KOPT-K1 (cell line): Measurements from ENCODE around the gene FGD3.

ENCODE experiments used
- H3K27ac ChIP-seq: fragments of 200-600 bp; sonication (generic); 2 replicates; pipeline ENCODE4 v1.5.1; 2016; ENCODE audit warnings: antibody characterized with exemption, mild to moderate bottlenecking, low read depth, low read length; ENCODE audit not compliant: poor library complexity, severe bottlenecking
- H3K36me3 ChIP-seq: fragments of 200-600 bp; sonication (generic); 2 replicates; pipeline ENCODE4 v1.5.1; 2017; ENCODE audit warnings: antibody characterized with exemption, mild to moderate bottlenecking, low read length, moderate library complexity; ENCODE audit not compliant: insufficient read depth
- H3K9me3 ChIP-seq: fragments of 200-600 bp; sonication (generic); 2 replicates; pipeline ENCODE4 v1.5.1; 2017; ENCODE audit warnings: antibody characterized with exemption, low read length, mild to moderate bottlenecking; ENCODE audit not compliant: insufficient read depth, poor library complexity, severe bottlenecking

The FGD3 gene

DNA sequence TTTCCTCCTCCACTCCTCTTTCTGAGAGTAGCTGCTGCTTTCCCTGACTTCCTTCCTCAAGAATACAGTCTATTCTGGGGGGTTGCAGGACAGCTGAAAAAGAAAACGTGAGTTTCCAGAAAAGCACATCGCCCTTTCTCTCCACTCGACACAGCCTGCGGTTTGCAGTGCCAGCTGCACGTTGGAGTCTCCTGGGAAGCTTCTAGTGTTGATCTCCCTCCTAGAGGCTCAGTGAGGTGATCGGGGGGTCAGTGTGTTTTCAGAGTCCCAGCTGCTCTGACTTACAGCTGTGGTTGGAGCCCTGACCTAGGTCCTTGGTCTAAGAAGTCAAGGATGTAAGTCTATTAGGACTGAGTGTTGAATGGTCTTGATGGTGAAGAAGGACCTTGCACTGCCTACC lies 86.2 kb downstream of the FGD3 start:
- Histone ChIP-seq H3K27ac (no peak overlapping the region), H3K36me3 (peaks cover 38% of the 10 kb centered on the region; the same call in 1 of the 2 replicates)

DNA sequence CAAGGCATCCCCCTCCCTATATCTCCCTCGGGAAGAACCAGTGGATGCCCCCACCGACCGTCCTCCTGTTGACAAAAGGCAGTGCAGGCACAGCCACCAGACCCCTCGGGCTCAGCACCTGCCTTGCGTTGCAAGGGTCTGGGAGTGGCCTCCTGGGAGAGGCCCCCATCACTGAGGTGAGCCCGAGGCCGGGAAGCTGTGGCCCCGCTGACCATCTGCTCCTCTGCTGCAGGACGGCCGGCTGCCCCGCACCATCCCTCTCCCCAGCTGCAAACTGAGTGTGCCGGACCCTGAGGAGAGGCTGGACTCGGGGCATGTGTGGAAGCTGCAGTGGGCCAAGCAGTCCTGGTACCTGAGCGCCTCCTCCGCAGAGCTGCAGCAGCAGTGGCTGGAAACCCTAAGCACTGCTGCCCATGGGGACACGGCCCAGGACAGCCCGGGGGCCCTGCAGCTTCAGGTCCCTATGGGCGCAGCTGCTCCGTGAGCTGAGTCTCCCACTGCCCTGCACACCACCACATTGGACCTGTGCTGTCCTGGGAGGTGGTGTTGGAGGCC lies 87.9 kb downstream of the FGD3 start:
- Histone ChIP-seq H3K27ac (no peak overlapping the region), H3K36me3 (peaks cover 31% of the 10 kb centered on the region; the same call in 1 of the 2 replicates), H3K9me3 (no peaks in the 10 kb centered on the region)

More for the DNA sequence above, 86.2 kb downstream of the FGD3 start:
- H3K9me3 ChIP-seq = no peaks in the 10 kb centered on the region

DNA sequence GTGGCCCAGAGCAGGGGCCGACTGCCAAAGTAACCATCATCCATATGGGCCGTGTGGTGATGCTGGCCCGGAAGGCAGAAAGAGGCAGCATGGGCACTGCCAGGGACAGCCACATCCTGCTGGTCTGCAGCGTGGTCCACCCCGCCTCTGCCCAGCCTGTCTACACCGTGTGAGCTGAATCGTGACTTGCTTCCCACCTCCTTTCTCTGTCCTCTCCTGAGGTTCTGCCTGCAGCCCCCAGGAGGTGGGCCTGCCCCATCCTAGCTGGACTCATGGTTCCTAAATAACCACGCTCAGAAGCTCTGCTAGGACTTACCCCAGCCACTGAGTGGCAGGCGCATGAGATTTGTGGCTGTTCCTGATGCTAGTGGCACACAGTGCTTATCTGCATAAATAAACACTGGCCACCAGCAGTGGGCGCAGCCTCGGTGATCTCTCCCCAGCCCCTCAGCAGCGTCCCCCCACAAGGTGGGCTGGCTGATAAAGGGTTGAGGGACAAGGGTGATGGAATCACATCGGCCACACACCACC lies 88.6 kb downstream of the FGD3 start:
- H3K9me3 ChIP-seq = no peaks in the 10 kb centered on the region
- peaks cover 30% of the 10 kb centered on the region; the same call in 1 of the 2 replicates for H3K36me3 ChIP-seq
- H3K27ac ChIP-seq = no peak overlapping the region

- peaks cover 25% of the 10 kb centered on the region; the same call in 1 of the 2 replicates for H3K36me3 ChIP-seq
- H3K9me3 ChIP-seq = no peaks in the 10 kb centered on the region
- no peak overlapping the region for H3K27ac ChIP-seq
Observed at GRCh38 chr9:93036887-93037475, 89.7 kb downstream of the FGD3 start.

DNA sequence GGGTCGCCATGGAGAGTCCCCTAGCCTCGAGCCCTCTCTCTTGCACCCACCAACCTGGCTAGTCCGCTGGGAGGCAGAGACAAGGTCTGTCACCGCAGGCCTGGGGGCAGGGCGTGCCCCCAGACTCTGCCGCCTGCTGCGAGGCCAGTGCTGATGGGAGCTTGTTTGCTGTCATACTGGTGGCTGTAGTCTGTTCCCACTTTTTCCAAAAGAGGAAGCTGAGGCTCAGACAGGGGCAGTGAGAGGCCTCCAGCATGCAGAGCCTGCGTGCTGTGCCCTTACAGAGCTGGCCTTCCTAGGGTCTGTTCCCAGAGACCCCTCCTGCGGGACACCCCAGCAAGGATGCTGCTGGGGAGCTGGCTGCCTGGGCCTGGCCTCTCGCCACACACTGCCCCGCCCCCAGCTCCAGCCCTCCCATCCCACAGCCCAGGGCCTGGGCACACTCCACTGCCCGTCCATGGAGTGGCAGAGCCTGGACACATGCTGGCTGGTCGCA lies 90.2 kb downstream of the FGD3 start:
- Histone ChIP-seq H3K27ac (no peak overlapping the region), H3K36me3 (peaks cover 20% of the 10 kb centered on the region; the same call in 1 of the 2 replicates), H3K9me3 (no peaks in the 10 kb centered on the region)

DNA sequence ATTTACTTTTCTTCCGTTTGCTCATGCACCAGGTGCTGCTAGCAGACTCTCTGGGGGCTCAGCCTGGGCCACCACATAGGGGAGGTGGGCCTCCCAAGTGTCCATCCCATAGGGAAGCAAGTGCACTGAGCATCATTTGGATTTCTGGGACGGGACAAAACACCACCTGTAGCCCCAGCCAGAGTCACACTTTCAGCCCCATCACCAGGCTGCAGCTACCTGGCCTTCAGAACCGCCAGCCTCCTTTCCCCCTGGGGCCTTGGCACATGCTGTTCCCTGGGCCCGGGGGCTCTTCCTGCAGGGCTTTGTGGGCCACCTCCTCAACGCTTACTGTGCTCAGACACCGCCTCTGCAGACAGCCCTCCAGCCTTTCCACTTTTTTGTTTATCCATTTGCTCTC lies 91.6 kb downstream of the FGD3 start:
- peaks cover 6% of the 10 kb centered on the region; the same call in 1 of the 2 replicates for H3K36me3 ChIP-seq
- H3K27ac ChIP-seq = no peak overlapping the region
- no peaks in the 10 kb centered on the region for H3K9me3 ChIP-seq

DNA sequence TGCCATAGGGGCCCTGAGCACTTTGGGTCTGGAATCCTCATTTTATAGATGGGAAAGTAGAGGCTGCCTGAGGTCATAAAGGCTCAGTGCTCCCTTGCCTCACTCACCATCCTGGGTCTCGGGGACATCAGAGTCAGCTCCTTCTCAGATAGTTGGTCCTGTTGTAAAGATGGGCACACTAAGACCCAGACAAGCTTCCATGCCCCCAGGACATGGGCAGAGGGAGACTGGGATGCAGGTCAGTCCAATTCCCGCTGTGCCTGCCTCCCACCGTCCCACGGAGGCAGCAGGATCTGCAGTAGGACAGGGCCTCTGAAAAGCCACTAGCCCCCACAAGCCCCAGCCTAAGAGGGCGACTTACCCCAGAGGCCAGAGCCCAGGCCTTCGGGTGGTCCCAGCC lies 92.1 kb downstream of the FGD3 start:
- H3K36me3 ChIP-seq = peaks cover 2% of the 10 kb centered on the region; the same call in 1 of the 2 replicates
- no peaks in the 10 kb centered on the region for H3K9me3 ChIP-seq
- no peak overlapping the region for H3K27ac ChIP-seq

DNA sequence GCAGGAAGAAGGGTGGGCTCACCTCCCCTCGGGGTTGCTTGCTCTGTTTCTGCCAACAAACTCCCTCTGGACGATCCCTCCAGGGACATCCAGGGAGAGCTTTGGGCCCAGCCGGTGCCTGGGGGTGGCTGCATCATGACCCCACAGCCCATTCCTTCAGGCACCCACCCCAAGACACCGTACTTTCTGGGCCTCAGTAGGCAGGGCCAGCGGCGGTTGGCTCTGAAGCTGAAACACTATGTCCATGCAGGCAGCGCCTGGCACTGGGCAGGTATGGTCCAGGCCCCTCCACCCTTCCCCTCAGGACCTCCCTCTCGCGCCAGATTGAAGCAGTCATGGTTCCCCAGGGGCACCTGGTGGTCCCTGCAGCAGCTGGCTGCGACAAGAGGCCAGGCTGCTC lies 92.7 kb downstream of the FGD3 start:
- H3K9me3 ChIP-seq = no peaks in the 10 kb centered on the region
- H3K36me3 ChIP-seq = no peaks in the 10 kb centered on the region; the same call in 1 of the 2 replicates
- H3K27ac ChIP-seq = no peak overlapping the region

GRCh38 chr9:93040409-93040808 lies 93.1 kb downstream of the FGD3 start:
- Histone ChIP-seq H3K9me3 (no peaks in the 10 kb centered on the region), H3K27ac (no peak overlapping the region), H3K36me3 (no peaks in the 10 kb centered on the region; the same call in 1 of the 2 replicates)

GRCh38 chr9:93041108-93041802 lies 93.9 kb downstream of the FGD3 start:
- Histone ChIP-seq H3K27ac (no peak overlapping the region), H3K9me3 (no peaks in the 10 kb centered on the region), H3K36me3 (no peaks in the 10 kb centered on the region)

DNA sequence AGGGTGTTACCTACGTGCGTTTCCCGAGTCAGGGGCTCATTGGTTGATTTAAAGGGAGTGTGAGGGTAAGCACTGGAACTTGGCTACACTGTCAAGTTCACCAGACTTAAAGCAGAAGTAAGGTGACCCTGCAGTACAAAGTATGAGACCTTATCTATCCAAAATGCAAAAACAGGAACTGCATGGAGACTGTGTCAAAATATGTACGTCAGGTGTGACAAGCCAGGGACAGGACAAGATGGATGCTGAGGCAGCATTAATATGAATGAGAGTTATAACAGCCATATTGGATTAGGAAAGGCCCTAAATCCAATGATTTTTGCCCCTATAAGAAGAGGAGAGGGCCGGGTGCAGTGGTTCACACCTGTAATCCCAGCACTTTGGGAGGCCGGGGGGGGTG lies 95.8 kb downstream of the FGD3 start:
- Histone ChIP-seq H3K36me3 (no peaks in the 10 kb centered on the region), H3K27ac (no peak overlapping the region), H3K9me3 (no peaks in the 10 kb centered on the region)

DNA sequence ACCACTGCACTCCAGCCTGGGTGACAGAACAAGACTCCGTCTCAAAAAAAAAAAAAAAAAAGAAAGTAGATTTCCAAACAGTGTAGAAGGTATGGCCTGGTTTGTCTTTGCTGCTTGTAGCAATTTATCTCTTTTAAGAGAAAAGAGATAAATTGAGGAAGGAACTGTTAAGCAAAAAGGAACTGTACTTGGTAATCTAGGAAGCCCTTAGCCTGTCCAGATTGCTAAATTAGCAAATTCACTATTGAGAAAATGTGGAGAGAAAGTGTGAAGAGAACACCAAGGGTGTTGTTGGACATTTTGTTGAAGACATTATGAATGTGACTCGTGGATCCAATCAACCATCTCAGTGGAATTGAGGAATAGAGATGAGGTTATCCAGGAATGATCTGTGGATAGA lies 98.2 kb downstream of the FGD3 start:
- Histone ChIP-seq H3K27ac (no peak overlapping the region), H3K36me3 (no peaks in the 10 kb centered on the region), H3K9me3 (no peaks in the 10 kb centered on the region)

GRCh38 chr9:93048566-93049448 lies 101.5 kb downstream of the FGD3 start:
- H3K9me3 ChIP-seq = no peaks in the 10 kb centered on the region
- H3K27ac ChIP-seq = no peak overlapping the region
- H3K36me3 ChIP-seq = no peaks in the 10 kb centered on the region

GRCh38 chr9:93049491-93049890 lies 102.2 kb downstream of the FGD3 start:
- H3K36me3 ChIP-seq = no peaks in the 10 kb centered on the region
- H3K9me3 ChIP-seq = no peaks in the 10 kb centered on the region

More at GRCh38 chr9:93049491-93049890, 102.2 kb downstream of the FGD3 start:
- H3K27ac ChIP-seq = no peak overlapping the region
